IMR-90 (cell line): ENCODE data around the gene CEACAM6. TPM values are rescaled to one million over a fixed set of nuclear protein-coding genes. Genes with fewer than 3 reads are reported as not detected.

Experiments used
- ATAC-seq: fragments of 200-7000 bp; cut with Tn5 transposase; 2 replicates; pipeline ENCODE4 v1.9.1; 2020; ENCODE audit warnings: low read depth, mild to moderate bottlenecking, moderate library complexity
- BruUV-seq: library from RNA; stranded (reverse); fragments of 400-500 nt; replicated peaks from 2 replicates; lab custom pipeline; 2021; lab: Mats Ljungman, UMichigan
- CTCF ChIA-PET: fragments of 300-600 bp; formaldehyde crosslinking; extraction: SDS; loops from one replicate; lab custom pipeline; 2021; ENCODE audit warnings: antibody characterized with exemption; lab: Yijun Ruan, JAX
- POLR2A ChIA-PET: fragments of 300-600 bp; sonication (Branson Sonifier 250); formaldehyde crosslinking; loops from one replicate; lab custom pipeline; 2022; ENCODE audit warnings: antibody characterized with exemption; ENCODE audit not compliant: unreplicated experiment; lab: Charles Lee
- DNase-seq: peaks from one replicate; pipeline ENCODE4 v3.0.0; 2013
- H2AFZ ChIP-seq: replicated peaks from 2 replicates; pipeline ENCODE3; 2013; ENCODE audit warnings: low read length, mild to moderate bottlenecking; ENCODE audit not compliant: poor library complexity
- H2AK5ac ChIP-seq: 2 replicates; pipeline ENCODE4 v1.6.1; 2013; ENCODE audit warnings: low read depth, low read length, inconsistent platforms
- H2AK9ac ChIP-seq: replicated peaks from 2 replicates; pipeline ENCODE3; 2013; ENCODE audit warnings: mild to moderate bottlenecking, low read depth, low read length, moderate library complexity; ENCODE audit not compliant: poor library complexity
- H2BK120ac ChIP-seq: 2 replicates; pipeline ENCODE4 v1.6.1; 2013; ENCODE audit warnings: low read depth, low read length, inconsistent platforms
- H2BK15ac ChIP-seq: 3 replicates; pipeline ENCODE4 v1.6.1; 2013; ENCODE audit warnings: low read depth, low read length, inconsistent platforms
- H2BK20ac ChIP-seq: 2 replicates; pipeline ENCODE4 v1.6.1; 2013; ENCODE audit warnings: low read depth, mild to moderate bottlenecking, inconsistent platforms, low read length, moderate library complexity
- H2BK5ac ChIP-seq: 2 replicates; pipeline ENCODE4 v1.6.1; 2013; ENCODE audit warnings: mild to moderate bottlenecking, low read depth, low read length, inconsistent platforms; ENCODE audit not compliant: poor library complexity, severe bottlenecking
- H3K14ac ChIP-seq: replicated peaks from 2 replicates; pipeline ENCODE4 v1.6.1; 2013; ENCODE audit warnings: low read depth, low read length, inconsistent platforms
- H3K18ac ChIP-seq: 2 replicates; pipeline ENCODE4 v1.6.1; 2013; ENCODE audit warnings: low read depth, low read length, control low read depth
- H3K23ac ChIP-seq: 2 replicates; pipeline ENCODE4 v1.6.1; 2013; ENCODE audit warnings: low read depth, low read length, inconsistent platforms
- H3K27ac ChIP-seq: 2 replicates; pipeline ENCODE4 v1.5.1; 2013; ENCODE audit warnings: mild to moderate bottlenecking, control low read depth, low read length; ENCODE audit not compliant: insufficient read depth
- H3K27me3 ChIP-seq: 2 replicates; pipeline ENCODE4 v1.6.1; 2013; ENCODE audit warnings: low read length; ENCODE audit not compliant: control insufficient read depth, insufficient read depth
- H3K36me3 ChIP-seq: 2 replicates; pipeline ENCODE4 v1.6.1; 2013; ENCODE audit warnings: low read length, mixed read lengths; ENCODE audit not compliant: control insufficient read depth, insufficient read depth
- H3K4ac ChIP-seq: 2 replicates; pipeline ENCODE4 v1.6.1; 2013; ENCODE audit warnings: low read depth, low read length, inconsistent platforms
- H3K4me1 ChIP-seq: 2 replicates; pipeline ENCODE4 v1.6.1; 2013; ENCODE audit warnings: low read length, mixed read lengths; ENCODE audit not compliant: control insufficient read depth, insufficient read depth
- H3K4me2 ChIP-seq: 2 replicates; pipeline ENCODE4 v1.6.1; 2013; ENCODE audit warnings: low read depth, mild to moderate bottlenecking, control low read depth, low read length, moderate library complexity
- H3K4me3 ChIP-seq: 2 replicates; pipeline ENCODE4 v1.5.1; 2013; ENCODE audit warnings: low read depth, mild to moderate bottlenecking, control low read depth, low read length, moderate library complexity; ENCODE audit not compliant: insufficient read depth
- H3K56ac ChIP-seq: 2 replicates; pipeline ENCODE4 v1.6.1; 2013; ENCODE audit warnings: low read length, inconsistent platforms; ENCODE audit not compliant: insufficient read depth; ENCODE audit errors: extremely low read depth
- H3K79me1 ChIP-seq, 2 experiments: 2 replicates each; pipeline ENCODE4 v1.6.1; 2013; ENCODE audit warnings: low read length in 2 of 2, inconsistent platforms in 1 of 2, low read depth in 1 of 2
- H3K9ac ChIP-seq: 2 replicates; pipeline ENCODE4 v1.6.1; 2013; ENCODE audit warnings: low read depth, low read length, control low read depth
- H3K9me1 ChIP-seq: 2 replicates; pipeline ENCODE4 v1.6.1; 2013; ENCODE audit warnings: low read length, inconsistent platforms; ENCODE audit not compliant: insufficient read depth
- H3K9me3 ChIP-seq: 2 replicates; pipeline ENCODE4 v1.6.1; 2013; ENCODE audit warnings: low read length; ENCODE audit not compliant: control insufficient read depth, insufficient read depth
- H4K20me1 ChIP-seq: 2 replicates; pipeline ENCODE4 v1.6.1; 2013; ENCODE audit warnings: low read length, inconsistent platforms; ENCODE audit not compliant: insufficient read depth
- H4K5ac ChIP-seq: 2 replicates; pipeline ENCODE4 v1.6.1; 2013; ENCODE audit warnings: mild to moderate bottlenecking, low read depth, low read length, control low read depth
- H4K8ac ChIP-seq, 2 experiments: 2 replicates each; pipeline ENCODE4 v1.6.1; 2013; ENCODE audit warnings: low read depth in 2 of 2, low read length in 2 of 2, control low read depth in 1 of 2, inconsistent platforms in 1 of 2
- H4K91ac ChIP-seq: 2 replicates; pipeline ENCODE4 v1.6.1; 2013; ENCODE audit warnings: low read depth, low read length, inconsistent platforms; ENCODE audit not compliant: insufficient read depth
- CEBPB ChIP-seq: IDR thresholded peaks from 2 replicates; pipeline ENCODE4 v1.6.1; 2012; ENCODE audit warnings: low read depth, low read length, improper control_type of control experiment
- CHD1 ChIP-seq: IDR thresholded peaks from 2 replicates; pipeline ENCODE4 v1.6.1; 2012; ENCODE audit warnings: low read depth, low read length, improper control_type of control experiment
- CTCF ChIP-seq: conservative IDR thresholded peaks from 2 replicates; pipeline ENCODE4 v1.5.1; 2012; ENCODE audit warnings: mild to moderate bottlenecking, low read depth, low read length, improper control_type of control experiment
- ELK1 ChIP-seq: fragments of 150-350 bp; IDR thresholded peaks from 2 replicates; pipeline ENCODE4 v1.6.1; 2016; ENCODE audit warnings: low read depth, mild to moderate bottlenecking, low read length, moderate library complexity, borderline replicate concordance
- MAFK ChIP-seq: IDR thresholded peaks from 2 replicates; pipeline ENCODE4 v1.6.1; 2012; ENCODE audit warnings: low read depth, low read length, improper control_type of control experiment
- MAZ ChIP-seq: IDR thresholded peaks from 2 replicates; pipeline ENCODE4 v1.6.1; 2012; ENCODE audit warnings: low read depth, mild to moderate bottlenecking, low read length, improper control_type of control experiment, moderate library complexity, borderline replicate concordance
- MXI1 ChIP-seq: IDR thresholded peaks from 2 replicates; pipeline ENCODE4 v1.6.1; 2012; ENCODE audit warnings: low read depth, mild to moderate bottlenecking, low read length, moderate library complexity, borderline replicate concordance
- RAD21 ChIP-seq: IDR thresholded peaks from 2 replicates; pipeline ENCODE4 v1.6.1; 2012; ENCODE audit warnings: low read length, improper control_type of control experiment
- RFX5 ChIP-seq: IDR thresholded peaks from 2 replicates; pipeline ENCODE4 v1.8.0; 2012; ENCODE audit warnings: low read depth, mild to moderate bottlenecking, low read length, moderate library complexity
- SMC3 ChIP-seq: fragments of 150-350 bp; IDR thresholded peaks from 2 replicates; pipeline ENCODE4 v1.6.1; 2016; ENCODE audit warnings: low read depth, mild to moderate bottlenecking, antibody characterized with exemption, low read length, moderate library complexity
- WGBS, 2 experiments: methylation state at CpG; one replicate each; pipeline versions ENCODE4 v1.1.5 to v1.1.7; 2013; ENCODE audit warnings: missing lambda C conversion rate in 2 of 2; ENCODE audit not compliant: insufficient read length in 1 of 2; ENCODE audit errors: extremely low coverage in 2 of 2; 5-methylcytosine and 5-hydroxymethylcytosine counted together
- dilution Hi-C: fragments of 300-500 bp; cut with HindIII; formaldehyde crosslinking; loops from one replicate; pipeline ENCODE4 v1.14.3; 2018; ENCODE audit warnings: low sequenced_read_pairs; ENCODE audit not compliant: unreplicated experiment
- in situ Hi-C: fragments of 300-500 bp; cut with MboI; formaldehyde crosslinking; loops from 3 replicates; pipeline ENCODE4 v1.14.3; 2019; ENCODE audit warnings: low sequenced_read_pairs, inconsistent platforms, mixed read lengths
- intact Hi-C: fragments of 100-400 bp; cut with micrococcal nuclease; formaldehyde crosslinking; loops from 2 replicates; pipeline ENCODE4 v1.10.0; 2022
- polyA plus RNA-seq, 3 experiments: library from polyadenylated mRNA; depleted of rRNA; stranded (reverse); fragments of >200 nt; gene quantifications; 2 replicates each; pipeline ENCODE4 v1.2.3, GENCODE V29; 2012; ENCODE audit warnings: low replicate concordance in 1 of 3
- total RNA-seq: library from RNA; depleted of rRNA; stranded (reverse); fragments of >200 nt; gene quantifications from 2 replicates; pipeline ENCODE4 v1.2.3, GENCODE V29; 2012

The CEACAM6 gene
- total and polyA plus RNA-seq, 2 of the 4 experiments (the other 2 are of a cell fraction), result not detected

GRCh38 chr19:41744850-41745249 lies 10.5 kb upstream of the CEACAM6 start:
- H3K9me1 ChIP-seq, result no peaks in the 10 kb centered on the region
- intact Hi-C loops (no loop called here), dilution Hi-C loops (no loop called here), in situ Hi-C loops (no loop called here)
- peaks cover 8% of the 10 kb centered on the region for H3K27me3 ChIP-seq
- H3K56ac ChIP-seq, result no peak overlapping the region
- no peaks in the 10 kb centered on the region for H4K20me1 ChIP-seq
- TF ChIP-seq MAFK (no peak), CHD1 (no peak), MXI1 (no peak), SMC3 (no peak), RAD21 (no peak), RFX5 (no peak), CEBPB (no peak), CTCF (no peak), MAZ (no peak), ELK1 (no peak)
- H3K27ac ChIP-seq, result no peak overlapping the region
- no peak overlapping the region for H3K14ac ChIP-seq
- H4K91ac ChIP-seq, result no peak overlapping the region
- H2BK5ac ChIP-seq, result no peak overlapping the region
- no peak overlapping the region for H2AK5ac ChIP-seq
- no peaks in the 10 kb centered on the region for H3K4me1 ChIP-seq
- ATAC-seq, result no peak
- WGBS, 2 experiments, result no CpG with 5 or more reads among the region's 4 CpGs
- no peak overlapping the region for H2AK9ac ChIP-seq
- CTCF ChIA-PET, result no interaction called here
- H3K23ac ChIP-seq, result no peak overlapping the region
- H3K4me2 ChIP-seq, result no peak overlapping the region
- POLR2A ChIA-PET, result no interaction called here
- no peak overlapping the region for H3K4me3 ChIP-seq
- no peaks in the 10 kb centered on the region for H3K9me3 ChIP-seq
- H2BK20ac ChIP-seq, result no peak overlapping the region
- no TSS peak for BruUV-seq
- H3K4ac ChIP-seq, result no peak overlapping the region
- no peaks in the 10 kb centered on the region for H3K36me3 ChIP-seq
- no peak overlapping the region for H4K8ac ChIP-seq
- DNase-seq, result no peak
- H3K79me1 ChIP-seq, result no peaks in the 10 kb centered on the region
- H2AFZ ChIP-seq, result no peak overlapping the region
- H4K5ac ChIP-seq, result no peak overlapping the region
- H2BK15ac ChIP-seq, result no peak overlapping the region
- H3K9ac ChIP-seq, result no peak overlapping the region
- H3K18ac ChIP-seq, result no peak overlapping the region
- H2BK120ac ChIP-seq, result no peak overlapping the region
